GM12878 (cell line): Measurements from ENCODE around the gene PJA2. TPM values are rescaled to one million over a fixed set of nuclear protein-coding genes. Genes with fewer than 3 reads are reported as not detected.

Source experiments
- ATAC-seq: fragments of 200-7000 bp; cut with Tn5 transposase; 3 replicates; pipeline ENCODE4 v1.9.1; 2020; ENCODE audit warnings: mild to moderate bottlenecking, moderate library complexity
- BruUV-seq: library from RNA; stranded (reverse); fragments of 400-500 nt; replicated peaks from 2 replicates; lab custom pipeline; 2021; lab: Mats Ljungman, UMichigan
- CTCF ChIA-PET: fragments of 300-600 bp; sonication (Branson Sonifier 250); formaldehyde crosslinking; extraction: SDS; loops from one replicate; lab custom pipeline; 2021; ENCODE audit warnings: inconsistent platforms; lab: Yijun Ruan, JAX
- POLR2A ChIA-PET: fragments of 350-600 bp; formaldehyde crosslinking; extraction: SDS; loops from one replicate; lab custom pipeline; 2021; ENCODE audit warnings: inconsistent platforms; lab: Charles Lee
- RAD21 ChIA-PET: fragments of 300-600 bp; sonication (Branson Sonifier 250); formaldehyde crosslinking; loops from one replicate; lab custom pipeline; 2023; ENCODE audit warnings: antibody characterized with exemption; ENCODE audit not compliant: unreplicated experiment; lab: Charles Lee
- SMC1A ChIA-PET: fragments of 300-600 bp; sonication (Branson Sonifier 250); formaldehyde crosslinking; loops from one replicate; lab custom pipeline; 2023; ENCODE audit not compliant: unreplicated experiment, uncharacterized antibody; lab: Charles Lee
- DNase-seq: peaks from one replicate; pipeline ENCODE4 v3.0.0-alpha.2; 2011; ENCODE audit warnings: low read depth, low spot score
- FAIRE-seq: peaks from 3 replicates; lab custom pipeline; 2011; peaks lifted over from hg19 to GRCh38; lab: Jason Lieb, UNC
- H2AFZ ChIP-seq: 2 replicates; pipeline ENCODE4 v1.6.0; 2011; ENCODE audit warnings: low read depth, low read length, control low read depth; ENCODE audit not compliant: control insufficient read depth
- H3K27ac ChIP-seq: 2 replicates; pipeline ENCODE4 v1.5.1; 2011; ENCODE audit warnings: control low read depth; ENCODE audit not compliant: control insufficient read depth, insufficient read depth
- H3K27me3 ChIP-seq, 2 experiments: replicated peaks in 1 of 2; 2 replicates each; pipeline versions ENCODE4 v1.6.0 to v1.6.1; 2011; ENCODE audit warnings: low read length in 1 of 2; ENCODE audit not compliant: control insufficient read depth in 2 of 2, insufficient read depth in 2 of 2
- H3K36me3 ChIP-seq, 2 experiments: 2 replicates each; pipeline ENCODE4 v1.5.1; 2011; ENCODE audit warnings: low read length in 1 of 2; ENCODE audit not compliant: control insufficient read depth in 2 of 2, insufficient read depth in 2 of 2
- H3K4me1 ChIP-seq: 2 replicates; pipeline ENCODE4 v1.6.1; 2011; ENCODE audit warnings: mild to moderate bottlenecking, low read length, moderate library complexity, mixed read lengths; ENCODE audit not compliant: control insufficient read depth, insufficient read depth
- H3K4me2 ChIP-seq: 2 replicates; pipeline ENCODE4 v1.6.0; 2011; ENCODE audit warnings: control low read depth; ENCODE audit not compliant: control insufficient read depth, insufficient read depth
- H3K4me3 ChIP-seq: fragments of 200-600 bp; sonication (generic); 2 replicates; pipeline ENCODE4 v1.5.1; 2016
- H3K79me2 ChIP-seq: 2 replicates; pipeline ENCODE4 v1.6.0; 2011; ENCODE audit warnings: low read length; ENCODE audit not compliant: control insufficient read depth, insufficient read depth
- H3K9ac ChIP-seq: 2 replicates; pipeline ENCODE4 v1.8.0; 2011; ENCODE audit warnings: low read length, control low read depth, mixed read lengths; ENCODE audit not compliant: control insufficient read depth, insufficient read depth
- H3K9me3 ChIP-seq: replicated peaks from 3 replicates; pipeline ENCODE4 v1.5.1; 2011; ENCODE audit warnings: mild to moderate bottlenecking, low read length; ENCODE audit not compliant: control insufficient read depth, insufficient read depth
- H4K20me1 ChIP-seq: 2 replicates; pipeline ENCODE4 v1.6.0; 2011; ENCODE audit not compliant: control insufficient read depth, insufficient read depth
- ATF7 ChIP-seq: fragments of 450-650 bp; IDR thresholded peaks from 2 replicates; pipeline ENCODE4 v1.6.1; 2016; ENCODE audit warnings: low read depth, mild to moderate bottlenecking
- CEBPZ ChIP-seq: fragments of 150-350 bp; IDR thresholded peaks from 2 replicates; pipeline ENCODE4 v1.6.1; 2016; ENCODE audit warnings: low read depth, low read length
- CHD1 ChIP-seq: IDR thresholded peaks from 2 replicates; pipeline ENCODE4 v1.6.1; 2012; ENCODE audit warnings: low read depth, low read length, improper control_type of control experiment
- CREB1 ChIP-seq: IDR thresholded peaks from 2 replicates; pipeline ENCODE4 v1.6.1; 2012; ENCODE audit warnings: low read depth, mild to moderate bottlenecking, inconsistent platforms
- ETV6 ChIP-seq, 2 experiments: fragments of 450-650 bp in 1 of 2; IDR thresholded peaks in 1 of 2; conservative IDR thresholded peaks in 1 of 2; 2 replicates each; pipeline ENCODE4 v1.6.1; 2014; ENCODE audit warnings: antibody characterized with exemption in 1 of 2, borderline replicate concordance in 1 of 2, low read depth in 1 of 2, mild to moderate bottlenecking in 1 of 2, moderate library complexity in 1 of 2
- HDAC6 ChIP-seq: fragments of 200-600 bp; sonication (generic); IDR thresholded peaks from one replicate; pipeline ENCODE4 v1.8.0; 2017; ENCODE audit warnings: antibody characterized with exemption; ENCODE audit not compliant: unreplicated experiment
- MLLT1 ChIP-seq: fragments of 450-650 bp; IDR thresholded peaks from 2 replicates; pipeline ENCODE4 v1.6.1; 2016; ENCODE audit warnings: mild to moderate bottlenecking
- NKRF ChIP-seq: fragments of 450-650 bp; conservative IDR thresholded peaks from 2 replicates; pipeline ENCODE4 v1.6.1; 2017; ENCODE audit warnings: mild to moderate bottlenecking, moderate library complexity
- STAT1 ChIP-seq: fragments of 450-650 bp; conservative IDR thresholded peaks from 2 replicates; pipeline ENCODE4 v1.6.1; 2014; ENCODE audit warnings: antibody characterized with exemption, mild to moderate bottlenecking
- USF1 ChIP-seq: IDR thresholded peaks from 2 replicates; pipeline ENCODE4 v1.6.1; 2011; ENCODE audit warnings: borderline replicate concordance, low read depth, mild to moderate bottlenecking, moderate library complexity, mixed read lengths, low read length; ENCODE audit not compliant: insufficient read depth; ENCODE audit errors: extremely low read length
- ZNF687 ChIP-seq: fragments of 450-650 bp; IDR thresholded peaks from 2 replicates; pipeline ENCODE4 v1.6.1; 2017; ENCODE audit warnings: mild to moderate bottlenecking, moderate library complexity
- WGBS: methylation state at CpG from one replicate; pipeline ENCODE4 v1.1.6; 2016; ENCODE audit warnings: low lambda C conversion rate; ENCODE audit not compliant: insufficient replicate concordance, insufficient coverage; ENCODE audit errors: missing lambda C conversion rate; 5-methylcytosine and 5-hydroxymethylcytosine counted together
- in situ Hi-C: fragments of 300-500 bp; cut with MboI; formaldehyde crosslinking; loops from 9 replicates; pipeline ENCODE4 v1.14.3; 2018; ENCODE audit warnings: mixed read lengths
- intact Hi-C: fragments of 100-400 bp; cut with micrococcal nuclease; formaldehyde crosslinking; loops from one replicate; pipeline ENCODE4 v1.14.2; 2022; ENCODE audit not compliant: unreplicated experiment
- polyA plus RNA-seq, 11 experiments: library from polyadenylated mRNA; depleted of rRNA in 4 of 11; unstranded in 6 of 11; stranded (reverse) in 5 of 11; fragments of >200 nt; fragmentation: Nextera tagmentation in 4 of 11; fragmentation: Illumina TruSeq in 1 of 11; extraction: Ambion mirVana in 4 of 11; extraction: Trizol in 1 of 11; gene quantifications; 1 replicate in 1 of 11; 2 replicates in 10 of 11; pipeline versions ENCODE4 v1.2.1 to v1.2.3, GENCODE V29; 2011 to 2016; ENCODE audit warnings: inconsistent platforms in 2 of 11, missing spikeins in 2 of 11, low read depth in 1 of 11
- total RNA-seq, 4 experiments: library from RNA; depleted of rRNA in 3 of 4; stranded (reverse); fragments of >200 nt in 3 of 4; fragmentation: Illumina TruSeq in 1 of 4; extraction: Trizol in 1 of 4; gene quantifications; 2 replicates each; pipeline versions ENCODE4 v1.2.1 to v1.2.3, GENCODE V29; 2013 to 2021

Gene PJA2
- total and polyA plus RNA-seq, 10 of the 15 experiments (the other 5 are each of a cell fraction or from before 2014, with no cell fraction given), result 27.8 to 93.4 (median 47.8) TPM

- WGBS, result 96% methylated on average over 1 of the region's 1 CpG
- POLR2A ChIA-PET, result interaction anchor here (1.0 kb wide), 1 partner anchor 8 kb away, joined by 3 read pairs; no protein-coding TSS in a partner anchor
These were observed 94.5 kb downstream of the PJA2 start for GRCh38 chr5:109315245-109315644.

More at GRCh38 chr5:109315245-109315644, 94.5 kb downstream of the PJA2 start:
- no TSS peak for BruUV-seq
- Histone ChIP-seq H3K27me3 (no peaks in the 10 kb centered on the region), H3K4me2 (no peak overlapping the region), H3K79me2 (no peaks in the 10 kb centered on the region), H3K27ac (no peak overlapping the region), H2AFZ (no peak overlapping the region), H3K36me3 (no peaks in the 10 kb centered on the region), H3K9ac (no peak overlapping the region), H3K9me3 (no peaks in the 10 kb centered on the region), H3K4me3 (no peak overlapping the region), H3K4me1 (no peaks in the 10 kb centered on the region), H4K20me1 (no peaks in the 10 kb centered on the region)
- intact Hi-C loops (no loop called here), in situ Hi-C loops (no loop called here)
- RAD21 ChIA-PET, result no interaction called here
- SMC1A ChIA-PET, result no interaction called here
- CTCF ChIA-PET, result interaction anchor here (1.1 kb wide), 1 partner anchor 10 kb away, joined by 3 read pairs; no protein-coding TSS in a partner anchor
- no peak for ATAC-seq
- FAIRE-seq, result no peak
- TF ChIP-seq ETV6 (conservative IDR thresholded peaks at IDR 0.05 in 1 of 2, IDR thresholded peaks at IDR 0.05 in 1 of 2; ENCODE audit: borderline replicate concordance in 1 of 2, low read depth in 1 of 2) (no peak), ZNF687 (no peak), CHD1 (no peak), MLLT1 (no peak), NKRF (no peak), ATF7 (no peak), USF1 (no peak), CEBPZ (no peak), CREB1 (no peak), STAT1 (no peak), HDAC6 (no peak)
- TF ChIP-seq, all 136 proteins: peak for 0
- DNase-seq, result no peak
